Small intestine (tissue), 7 donors: ENCODE measurements around the gene C10orf120. TPM values are rescaled to one million over a fixed set of nuclear protein-coding genes. Genes with fewer than 3 reads are reported as not detected.

Experiments used
- DNase-seq, 2 donors: peaks; one replicate each; pipeline versions ENCODE4 v3.0.0 to v3.0.0-alpha.2; 2013
- FAIRE-seq: peaks from 2 replicates; lab custom pipeline; 2012; peaks lifted over from hg19 to GRCh38; lab: Jason Lieb, UNC
- H3K27ac ChIP-seq, 3 donors: one replicate each; pipeline ENCODE4 v1.5.1; 2013; ENCODE audit warnings: low read length in 2 of 3, mild to moderate bottlenecking in 2 of 3, control low read depth in 1 of 3, inconsistent platforms in 1 of 3, low read depth in 1 of 3, moderate library complexity in 1 of 3
- H3K27me3 ChIP-seq, 3 donors: one replicate each; pipeline ENCODE4 v1.6.1; 2013; ENCODE audit warnings: low read length in 3 of 3, inconsistent platforms in 1 of 3; ENCODE audit not compliant: control insufficient read depth in 3 of 3, insufficient read depth in 3 of 3
- H3K36me3 ChIP-seq, 3 donors: one replicate each; pipeline ENCODE4 v1.6.1; 2013; ENCODE audit warnings: low read length in 3 of 3, inconsistent platforms in 1 of 3, low read depth in 1 of 3, mild to moderate bottlenecking in 1 of 3, moderate library complexity in 1 of 3; ENCODE audit not compliant: control insufficient read depth in 3 of 3, insufficient read depth in 2 of 3
- H3K4me1 ChIP-seq, 3 donors: one replicate each; pipeline ENCODE4 v1.6.1; 2013; ENCODE audit warnings: low read length in 2 of 3, inconsistent platforms in 1 of 3, low read depth in 1 of 3, mild to moderate bottlenecking in 1 of 3, moderate library complexity in 1 of 3; ENCODE audit not compliant: control insufficient read depth in 3 of 3, insufficient read depth in 2 of 3
- H3K4me3 ChIP-seq, 3 donors: one replicate each; pipeline ENCODE4 v1.5.1; 2013; ENCODE audit warnings: low read length in 3 of 3, control low read depth in 1 of 3, inconsistent platforms in 1 of 3, low read depth in 1 of 3, mild to moderate bottlenecking in 1 of 3, moderate library complexity in 1 of 3
- H3K9me3 ChIP-seq, 2 donors: one replicate each; pipeline ENCODE4 v1.6.1; 2013; ENCODE audit warnings: low read depth in 1 of 2, low read length in 1 of 2; ENCODE audit not compliant: control insufficient read depth in 2 of 2, insufficient read depth in 1 of 2
- WGBS, 3 donors: extraction: QIAGEN DNeasy Blood & Tissue Kit; methylation state at CpG; one replicate each; pipeline ENCODE4 v1.1.7; 2013; 5-methylcytosine and 5-hydroxymethylcytosine counted together
- polyA plus RNA-seq, 4 donors: library from polyadenylated mRNA; stranded (reverse) in 3 of 4; unstranded in 1 of 4; fragments of 200-250 nt in 3 of 4; fragments of 120-200 nt in 1 of 4; gene quantifications; one replicate each; pipeline versions ENCODE4 v1.2.1 to v1.2.3, GENCODE V29; 2013
- donor health status: healthy with polysubstance abuse.
- donor health status: control.
- donor health status: control.
- donor health status: Bipolar disorder and iron deficiency.
- donor health status: healthy.

Gene C10orf120
- polyA plus RNA-seq, 4 donors: not detected

GRCh38 chr10:122674781-122675180, 24.9 kb downstream of the C10orf120 start:
- WGBS, 3 donors: 44 to 59% (median 51%) methylated on average over 8 of the region's 8 CpGs
- FAIRE-seq (no peak), DNase-seq (no peak)

GRCh38 chr10:122673731-122674130, 25.9 kb downstream of the C10orf120 start:
- 86 to 91% (median 86%) methylated on average over 5 of the region's 5 CpGs for WGBS, 3 donors
- Histone ChIP-seq H3K9me3 (no peaks in the 10 kb centered on the region), H3K4me1 (no peaks in the 10 kb centered on the region), H3K27ac (no peak overlapping the region), H3K27me3 (peaks cover 0 to 4% (median 3%) of the 10 kb centered on the region in 3 donors), H3K4me3 (no peak overlapping the region), H3K36me3 (no peaks in the 10 kb centered on the region)
- DNase-seq (no peak), FAIRE-seq (no peak)

More at GRCh38 chr10:122674781-122675180, 24.9 kb downstream of the C10orf120 start:
- no peaks in the 10 kb centered on the region for H3K9me3 ChIP-seq
- no peak overlapping the region for H3K27ac ChIP-seq
- H3K4me3 ChIP-seq: no peak overlapping the region
- peaks cover 0 to 4% (median 3%) of the 10 kb centered on the region in 3 donors for H3K27me3 ChIP-seq
- H3K4me1 ChIP-seq: no peaks in the 10 kb centered on the region
- H3K36me3 ChIP-seq: no peaks in the 10 kb centered on the region

GRCh38 chr10:122673269-122673668, 26.4 kb downstream of the C10orf120 start:
- H3K9me3 ChIP-seq: no peaks in the 10 kb centered on the region
- no peak for DNase-seq
- no peaks in the 10 kb centered on the region for H3K36me3 ChIP-seq
- H3K27ac ChIP-seq: no peak overlapping the region
- H3K27me3 ChIP-seq: peaks cover 0 to 4% (median 3%) of the 10 kb centered on the region in 3 donors
- 66 to 81% (median 66%) methylated on average over 6 of the region's 6 CpGs for WGBS, 3 donors
- H3K4me1 ChIP-seq: no peaks in the 10 kb centered on the region
- H3K4me3 ChIP-seq: no peak overlapping the region
- FAIRE-seq: no peak

GRCh38 chr10:122672655-122673054, 27.0 kb downstream of the C10orf120 start:
- Histone ChIP-seq H3K4me1 (no peaks in the 10 kb centered on the region), H3K36me3 (no peaks in the 10 kb centered on the region), H3K4me3 (no peak overlapping the region), H3K27me3 (peaks cover 0 to 4% (median 2%) of the 10 kb centered on the region in 3 donors), H3K9me3 (no peaks in the 10 kb centered on the region), H3K27ac (no peak overlapping the region)
- 89 to 95% (median 94%) methylated on average over 4 of the region's 4 CpGs for WGBS, 3 donors
- DNase-seq (no peak), FAIRE-seq (no peak)

- H3K4me1 ChIP-seq: no peaks in the 10 kb centered on the region
- no peaks in the 10 kb centered on the region for H3K9me3 ChIP-seq
- FAIRE-seq (no peak), DNase-seq (no peak)
- no peaks in the 10 kb centered on the region for H3K36me3 ChIP-seq
- no peak overlapping the region for H3K27ac ChIP-seq
- 16 to 35% (median 17%) methylated on average over 3 of the region's 3 CpGs for WGBS, 3 donors
- peaks cover 0 to 4% (median 0%) of the 10 kb centered on the region in 3 donors for H3K27me3 ChIP-seq
- H3K4me3 ChIP-seq: no peak overlapping the region
Measured at GRCh38 chr10:122671355-122671754, 28.3 kb downstream of the C10orf120 start.

GRCh38 chr10:122669842-122670241, 29.8 kb downstream of the C10orf120 start:
- Histone ChIP-seq H3K27ac (no peak overlapping the region), H3K36me3 (no peaks in the 10 kb centered on the region), H3K4me3 (no peak overlapping the region), H3K9me3 (no peaks in the 10 kb centered on the region), H3K27me3 (no peaks in the 10 kb centered on the region), H3K4me1 (no peaks in the 10 kb centered on the region)
- FAIRE-seq (no peak), DNase-seq (no peak)
- 67 to 73% (median 68%) methylated on average over 2 of the region's 2 CpGs for WGBS, 3 donors

GRCh38 chr10:122669045-122669444, 30.6 kb downstream of the C10orf120 start:
- Histone ChIP-seq H3K4me1 (no peaks in the 10 kb centered on the region), H3K4me3 (no peak overlapping the region), H3K27me3 (no peaks in the 10 kb centered on the region), H3K36me3 (no peaks in the 10 kb centered on the region), H3K9me3 (no peaks in the 10 kb centered on the region), H3K27ac (no peak overlapping the region)
- no peak for DNase-seq
- WGBS, 3 donors: 93 to 98% (median 98%) methylated on average over 2 of the region's 2 CpGs
- no peak for FAIRE-seq

- DNase-seq (no peak), FAIRE-seq (no peak)
- Histone ChIP-seq H3K4me1 (no peaks in the 10 kb centered on the region), H3K27me3 (no peaks in the 10 kb centered on the region), H3K27ac (no peak overlapping the region), H3K9me3 (no peaks in the 10 kb centered on the region), H3K4me3 (no peak overlapping the region), H3K36me3 (no peaks in the 10 kb centered on the region)
- WGBS, 3 donors: 68 to 70% (median 70%) methylated on average over 4 of the region's 4 CpGs
Measured at GRCh38 chr10:122665946-122666345, 33.7 kb downstream of the C10orf120 start.

- no peaks in the 10 kb centered on the region for H3K9me3 ChIP-seq
Measured at GRCh38 chr10:122665329-122665860, 34.3 kb downstream of the C10orf120 start.

More at GRCh38 chr10:122665329-122665860, 34.3 kb downstream of the C10orf120 start:
- no peak overlapping the region for H3K4me3 ChIP-seq
- H3K36me3 ChIP-seq: no peaks in the 10 kb centered on the region
- no peak overlapping the region for H3K27ac ChIP-seq
- FAIRE-seq (no peak), DNase-seq (no peak)
- no peaks in the 10 kb centered on the region for H3K4me1 ChIP-seq
- 68 to 84% (median 81%) methylated on average over 7 of the region's 7 CpGs for WGBS, 3 donors
- no peaks in the 10 kb centered on the region for H3K27me3 ChIP-seq
